Measurements from ENCODE around the gene R3HDM2.
A peak's percentile ranks its signal among the peaks of the same experiment; 100 is the strongest.
"Not testable (repeated sequence)": the region's sequence is repeated elsewhere in the genome, so short reads cannot be mapped to it uniquely, and the experiment has no call there.

Gene R3HDM2

DNA sequence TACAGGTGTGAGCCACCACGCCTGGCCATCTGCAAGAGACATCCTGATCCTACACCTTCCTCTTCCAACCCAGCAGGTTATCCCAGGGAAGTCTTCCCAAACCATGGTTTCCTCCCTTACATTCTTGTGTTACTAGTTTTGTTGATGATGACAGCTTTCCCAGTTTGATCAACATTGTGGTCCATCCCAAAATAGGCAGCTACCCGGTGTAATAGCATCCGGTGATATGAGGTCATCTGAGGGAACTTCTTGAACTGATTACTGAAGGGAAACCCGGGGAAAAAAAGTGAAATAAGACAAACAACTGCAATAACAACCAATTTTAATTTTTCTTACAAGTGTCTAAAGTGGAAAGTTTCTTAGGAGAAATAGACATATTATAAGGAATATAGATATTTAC lies 134.6 kb downstream of the R3HDM2 start:
- no peak overlapping the region for H3K27ac ChIP-seq
- DNase-seq (ENCODE audit: low spot score), result no peak
- POLR2A ChIA-PET (ENCODE audit: low non-redundant PET), result no interaction called here
- CTCF ChIA-PET, result interaction anchor here (0.6 kb wide), 1 partner anchor 13 kb away, joined by 3 read pairs; no protein-coding TSS in a partner anchor
- TF ChIP-seq, protein P1, sequence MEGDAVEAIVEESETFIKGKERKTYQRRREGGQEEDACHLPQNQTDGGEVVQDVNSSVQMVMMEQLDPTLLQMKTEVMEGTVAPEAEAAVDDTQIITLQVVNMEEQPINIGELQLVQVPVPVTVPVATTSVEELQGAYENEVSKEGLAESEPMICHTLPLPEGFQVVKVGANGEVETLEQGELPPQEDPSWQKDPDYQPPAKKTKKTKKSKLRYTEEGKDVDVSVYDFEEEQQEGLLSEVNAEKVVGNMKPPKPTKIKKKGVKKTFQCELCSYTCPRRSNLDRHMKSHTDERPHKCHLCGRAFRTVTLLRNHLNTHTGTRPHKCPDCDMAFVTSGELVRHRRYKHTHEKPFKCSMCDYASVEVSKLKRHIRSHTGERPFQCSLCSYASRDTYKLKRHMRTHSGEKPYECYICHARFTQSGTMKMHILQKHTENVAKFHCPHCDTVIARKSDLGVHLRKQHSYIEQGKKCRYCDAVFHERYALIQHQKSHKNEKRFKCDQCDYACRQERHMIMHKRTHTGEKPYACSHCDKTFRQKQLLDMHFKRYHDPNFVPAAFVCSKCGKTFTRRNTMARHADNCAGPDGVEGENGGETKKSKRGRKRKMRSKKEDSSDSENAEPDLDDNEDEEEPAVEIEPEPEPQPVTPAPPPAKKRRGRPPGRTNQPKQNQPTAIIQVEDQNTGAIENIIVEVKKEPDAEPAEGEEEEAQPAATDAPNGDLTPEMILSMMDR (conservative IDR thresholded peaks at IDR 0.05; ENCODE audit: low read depth), result no peak

DNA sequence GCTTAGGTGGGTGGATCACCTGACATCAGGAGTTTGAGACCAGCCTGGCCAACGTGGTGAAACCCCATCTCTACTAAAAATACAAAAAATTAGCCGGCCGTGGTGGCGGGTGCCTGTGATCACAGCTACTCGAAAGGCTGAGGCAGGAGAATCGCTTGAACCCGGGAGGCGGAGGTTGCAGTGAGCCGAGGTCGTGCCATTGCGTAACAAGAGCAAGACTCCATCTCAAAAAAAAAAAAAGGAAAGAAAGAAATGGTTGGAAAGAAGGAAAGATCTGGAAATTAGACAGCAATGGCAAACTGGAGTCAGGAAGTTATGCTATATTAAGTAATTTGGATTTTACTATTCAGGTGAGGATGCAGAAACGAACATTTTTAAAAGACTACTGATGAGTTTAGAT lies 148.8 kb downstream of the R3HDM2 start:
- DNase-seq (ENCODE audit: low spot score); POLR2A ChIA-PET (ENCODE audit: low non-redundant PET); H3K27ac ChIP-seq: not testable (repeated sequence)
- CTCF ChIA-PET, result interaction anchor here (0.6 kb wide), 1 partner anchor 16 kb away, joined by 3 read pairs; no protein-coding TSS in a partner anchor

DNA sequence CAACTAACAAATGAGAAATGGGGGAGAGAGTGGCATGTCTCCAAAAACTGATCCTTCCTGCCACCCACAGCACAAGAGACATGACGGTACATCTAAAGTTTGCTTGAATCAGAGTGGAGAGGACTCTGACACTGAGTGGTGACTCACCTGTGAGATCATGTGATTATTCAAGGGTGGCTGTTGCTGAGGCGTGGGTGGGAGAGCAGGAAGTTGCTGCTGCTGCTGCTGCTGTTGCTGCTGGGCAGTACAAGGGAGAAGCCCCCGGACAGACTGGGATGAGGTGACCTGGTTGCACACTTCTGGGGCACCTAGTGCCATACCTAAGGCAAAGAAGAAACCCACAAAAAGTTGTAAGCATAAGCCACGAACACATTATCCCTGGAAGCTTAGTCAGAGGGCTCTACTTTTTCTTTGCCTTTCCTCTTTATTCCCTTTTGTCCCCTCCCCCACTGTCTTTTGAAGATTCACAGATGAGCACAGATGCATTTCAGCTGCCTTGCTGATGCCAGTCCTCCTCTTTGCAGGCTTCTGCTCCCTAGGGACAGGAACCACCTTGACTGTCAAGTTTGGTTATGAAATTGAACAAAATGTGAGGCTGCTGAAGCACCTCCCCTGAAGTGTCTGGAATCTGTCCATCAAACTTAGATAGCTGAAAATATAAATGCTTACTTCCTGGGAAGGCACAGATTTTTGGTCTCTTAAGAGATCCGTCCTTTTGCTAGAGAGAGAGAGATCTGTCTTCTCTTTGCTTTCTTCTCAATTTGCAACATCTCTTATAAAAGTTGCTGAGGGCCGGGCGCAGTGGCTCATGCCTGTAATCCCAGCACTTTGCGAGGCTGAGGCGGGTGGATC lies 150.4 kb downstream of the R3HDM2 start:
- TF ChIP-seq, protein P1 (conservative IDR thresholded peaks at IDR 0.05; ENCODE audit: low read depth), result no peak
- peak overlapping the region; percentile 88 for H3K27ac ChIP-seq
- DNase-seq (ENCODE audit: low spot score), result peak; percentile 86
- CTCF ChIA-PET, result interaction anchor here (0.6 to 1.4 kb wide), 2 partner anchors 10 to 745 kb away, joined by 3 read pairs; no protein-coding TSS in a partner anchor
- POLR2A ChIA-PET (ENCODE audit: low non-redundant PET), result no interaction called here

DNA sequence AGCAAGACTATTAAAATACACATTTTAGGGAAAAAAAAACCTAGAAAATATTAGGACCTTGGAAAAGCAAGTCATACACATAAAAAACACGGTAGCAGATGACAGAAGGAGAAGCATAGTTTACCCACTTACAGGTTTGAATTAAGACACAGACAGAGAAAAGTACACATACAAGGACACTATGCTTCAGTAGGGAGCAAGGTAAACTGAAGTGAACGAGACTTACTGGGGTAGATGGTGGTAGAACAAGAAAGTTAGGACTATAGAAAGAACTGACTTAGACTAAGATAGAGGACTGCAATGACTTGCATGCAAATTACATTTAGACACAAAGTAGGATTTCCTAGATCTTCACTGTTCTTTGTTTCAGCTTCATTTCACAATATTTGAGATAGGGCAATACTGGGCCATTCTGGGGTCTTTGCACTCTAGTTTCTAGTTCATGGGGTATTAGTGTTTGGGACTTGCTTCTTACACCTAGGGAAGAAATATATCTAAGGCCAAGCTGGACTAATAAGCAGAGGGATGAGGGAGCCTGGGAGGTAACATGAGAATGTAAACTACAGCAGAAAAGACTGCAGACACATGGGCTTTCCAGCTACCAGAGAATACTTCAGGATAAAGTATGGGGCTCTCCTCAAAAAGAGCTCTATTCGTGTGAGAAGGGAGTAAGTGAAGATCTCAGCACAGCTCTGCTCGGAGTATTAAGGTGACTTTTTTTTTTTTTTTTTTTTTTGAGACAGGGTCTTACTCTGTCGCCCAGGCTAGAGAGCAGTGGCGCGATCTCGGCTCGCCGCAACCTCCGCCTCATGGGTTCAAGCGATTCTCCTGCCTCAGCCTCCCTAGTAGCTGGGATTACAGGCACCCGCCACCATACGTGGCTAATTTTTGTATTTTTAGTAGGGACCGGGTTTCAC lies 152.1 kb downstream of the R3HDM2 start:
- ChIA-PET POLR2A (ENCODE audit: low non-redundant PET) (no interaction called here), CTCF (interaction anchor here (0.6 kb wide), 1 partner anchor 13 kb away, joined by 3 read pairs; no protein-coding TSS in a partner anchor)
- DNase-seq (ENCODE audit: low spot score), result no peak
- H3K27ac ChIP-seq, result peak overlapping the region; percentile 15; the same call in 1 of the 2 replicates
- TF ChIP-seq, protein P1 (conservative IDR thresholded peaks at IDR 0.05; ENCODE audit: low read depth), result no peak

DNA sequence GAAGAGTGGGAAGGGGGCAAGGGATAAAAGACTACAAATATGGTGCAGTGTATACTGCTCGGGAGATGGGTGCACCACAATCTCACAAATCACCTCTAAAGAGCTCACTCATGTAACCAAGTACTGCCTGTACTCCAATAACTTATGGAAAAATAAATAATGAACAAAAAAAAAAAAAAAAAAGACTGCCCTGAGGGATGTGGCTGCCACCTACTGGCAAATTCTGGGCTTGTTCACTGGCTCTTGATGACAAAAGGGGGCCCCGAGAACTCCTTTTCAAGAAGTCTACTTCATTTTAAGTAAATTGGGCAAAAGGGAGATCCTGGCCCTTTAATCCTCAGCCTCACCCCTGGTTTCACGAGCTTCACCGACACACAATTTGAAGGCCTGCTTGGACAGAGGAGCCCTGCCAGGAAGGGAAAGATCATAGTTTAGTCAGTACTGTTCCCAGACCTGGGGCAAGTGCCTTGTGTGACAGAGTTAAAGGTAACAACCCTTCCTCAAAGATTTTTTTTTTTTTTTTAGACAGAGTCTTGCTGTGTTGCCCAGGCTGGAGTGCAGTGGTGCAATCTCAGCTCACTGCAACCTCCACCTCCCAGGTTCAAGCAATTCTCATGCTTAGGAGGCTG lies 153.8 kb downstream of the R3HDM2 start:
- CTCF ChIA-PET, result interaction anchor here (0.6 kb wide), 1 partner anchor 15 kb away, joined by 5 read pairs; no protein-coding TSS in a partner anchor
- TF ChIP-seq, protein P1 (conservative IDR thresholded peaks at IDR 0.05; ENCODE audit: low read depth), result no peak
- POLR2A ChIA-PET (ENCODE audit: low non-redundant PET), result no interaction called here
- H3K27ac ChIP-seq, result no peak overlapping the region
- no peak for DNase-seq (ENCODE audit: low spot score)

DNA sequence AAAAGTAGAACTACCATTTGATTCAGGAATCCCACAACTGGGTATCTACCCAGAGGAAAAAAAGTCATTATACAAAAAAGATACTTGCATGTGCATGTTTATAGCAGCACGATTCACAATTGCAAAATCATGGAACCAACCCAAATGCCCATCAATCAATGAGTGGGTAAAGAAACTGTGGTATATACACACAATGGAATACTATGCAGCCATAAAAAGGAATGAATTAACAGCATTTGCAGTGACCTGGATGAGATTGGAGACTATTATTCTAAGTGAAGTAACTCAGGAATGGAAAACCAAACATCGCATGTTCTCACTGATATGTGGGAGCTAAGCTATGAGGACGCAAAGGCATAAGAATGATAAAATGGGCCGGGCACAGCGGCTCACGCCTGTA lies 154.6 kb downstream of the R3HDM2 start:
- DNase-seq (ENCODE audit: low spot score); POLR2A ChIA-PET (ENCODE audit: low non-redundant PET); H3K27ac ChIP-seq: not testable (repeated sequence)
- CTCF ChIA-PET, result interaction anchor here (0.6 kb wide), 1 partner anchor 57 kb away, joined by 4 read pairs; no protein-coding TSS in a partner anchor

DNA sequence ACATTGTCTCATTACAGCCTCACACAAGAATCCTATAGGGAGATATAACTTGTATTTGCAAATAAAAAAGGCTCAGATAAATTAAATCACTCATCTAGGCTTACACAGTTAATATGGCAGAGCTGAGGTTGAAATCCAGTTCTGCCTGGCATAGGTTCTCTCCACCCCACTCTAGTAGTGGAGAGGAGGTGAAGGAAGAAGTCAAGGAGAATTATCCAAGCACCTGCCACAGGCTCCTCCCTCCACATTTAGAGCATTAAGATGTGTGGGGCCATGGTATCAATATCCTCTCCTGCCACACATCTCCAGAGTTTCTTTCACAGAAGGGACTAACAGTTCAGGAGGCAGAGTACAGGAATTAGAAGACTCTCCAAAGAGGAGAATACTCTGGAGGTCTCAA lies 157.3 kb downstream of the R3HDM2 start:
- TF ChIP-seq, protein P1 (conservative IDR thresholded peaks at IDR 0.05; ENCODE audit: low read depth), result no peak
- no peak for DNase-seq (ENCODE audit: low spot score)
- CTCF ChIA-PET, result no interaction called here
- POLR2A ChIA-PET (ENCODE audit: low non-redundant PET), result interaction anchor here (0.6 kb wide), 1 partner anchor 1362 kb away, joined by 3 read pairs; no protein-coding TSS in a partner anchor
- no peak overlapping the region for H3K27ac ChIP-seq
